HG02571 (cell line): ENCODE results near the gene PTPN6.
A peak's percentile ranks its signal among the peaks of the same experiment; 100 is the strongest.
"Not testable (repeated sequence)": the region's sequence is repeated elsewhere in the genome, so short reads cannot be mapped to it uniquely, and the experiment has no call there.

ENCODE experiments used
- ATAC-seq: cut with Tn5 transposase; IDR thresholded peaks from one replicate; pipeline ENCODE4 v1.9.1; 2021; ENCODE audit warnings: mild to moderate bottlenecking, moderate library complexity; ENCODE audit not compliant: unreplicated experiment

The PTPN6 gene

DNA sequence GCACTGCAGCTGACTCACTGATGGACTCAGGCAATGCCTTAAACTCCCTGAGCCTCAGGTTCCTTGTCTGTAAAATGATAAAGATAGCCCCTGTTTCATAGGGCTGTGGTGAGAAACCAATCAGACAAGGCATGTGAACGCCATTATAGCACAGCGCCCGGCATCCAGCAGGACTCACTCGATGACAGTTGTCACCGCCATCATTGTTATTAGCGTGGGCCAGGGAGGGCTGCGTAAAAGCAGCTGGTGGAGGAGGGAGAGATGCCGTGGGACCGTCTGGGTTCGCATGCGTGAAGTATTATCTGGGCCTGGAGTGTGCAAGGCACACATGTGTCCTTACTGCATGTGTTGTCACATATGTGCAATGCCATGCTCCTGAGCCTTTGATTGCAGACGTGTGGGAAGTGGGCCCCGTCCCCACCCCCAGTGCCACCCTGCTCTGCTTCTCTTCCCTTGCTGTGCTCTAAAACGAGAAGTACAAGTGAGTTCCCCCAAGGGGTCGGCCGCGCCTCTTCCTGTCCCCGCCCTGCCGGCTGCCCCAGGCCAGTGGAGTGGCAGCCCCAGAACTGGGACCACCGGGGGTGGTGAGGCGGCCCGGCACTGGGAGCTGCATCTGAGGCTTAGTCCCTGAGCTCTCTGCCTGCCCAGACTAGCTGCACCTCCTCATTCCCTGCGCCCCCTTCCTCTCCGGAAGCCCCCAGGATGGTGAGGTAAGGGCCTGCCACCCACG is at the start of gene PTPN6:
Gene PTPN6, plus strand, starts transcription at position 546 of the 730 bp plus-strand sequence. Its CDS starts 157 bp downstream, at position 703.
- ATAC-seq: no peak

DNA sequence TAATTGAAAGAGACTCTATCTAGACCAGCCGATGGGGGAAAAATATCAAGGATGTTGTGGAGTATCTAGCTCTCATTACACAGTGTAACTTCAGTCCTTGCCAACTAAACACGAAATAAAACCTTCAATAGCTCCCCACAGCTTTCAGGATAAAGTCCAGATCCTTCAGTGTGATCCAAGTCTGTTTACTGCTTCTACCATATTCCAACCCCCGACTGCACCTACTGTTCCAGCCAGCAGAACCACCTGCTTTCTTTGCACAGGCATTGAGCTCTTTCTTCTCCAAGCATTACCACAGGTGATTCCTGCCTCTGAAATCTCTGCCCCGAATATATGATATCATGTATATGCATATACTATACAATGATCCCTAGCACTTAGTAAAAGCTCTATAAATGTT is 48.7 kb upstream of the PTPN6 start:
- no peak for ATAC-seq

DNA sequence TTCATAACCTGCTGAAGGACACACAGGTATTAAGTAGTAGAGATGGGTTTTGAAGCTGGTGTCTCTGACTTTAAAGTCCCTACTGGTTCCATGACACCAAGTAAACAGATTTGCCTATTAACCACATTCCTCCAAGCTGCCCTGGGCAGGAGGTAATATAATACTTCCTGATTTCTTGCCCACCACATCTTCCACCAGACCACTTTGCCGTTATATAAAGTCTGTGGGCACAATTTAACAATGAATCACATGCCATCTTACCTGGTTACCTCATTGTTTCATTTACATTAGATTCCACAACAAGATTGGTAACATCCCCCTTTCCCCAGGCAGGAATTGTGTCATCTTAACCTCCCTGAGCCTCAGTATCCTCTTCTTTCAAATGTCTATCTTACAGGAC is 47.4 kb upstream of the PTPN6 start:
- ATAC-seq: no peak

DNA sequence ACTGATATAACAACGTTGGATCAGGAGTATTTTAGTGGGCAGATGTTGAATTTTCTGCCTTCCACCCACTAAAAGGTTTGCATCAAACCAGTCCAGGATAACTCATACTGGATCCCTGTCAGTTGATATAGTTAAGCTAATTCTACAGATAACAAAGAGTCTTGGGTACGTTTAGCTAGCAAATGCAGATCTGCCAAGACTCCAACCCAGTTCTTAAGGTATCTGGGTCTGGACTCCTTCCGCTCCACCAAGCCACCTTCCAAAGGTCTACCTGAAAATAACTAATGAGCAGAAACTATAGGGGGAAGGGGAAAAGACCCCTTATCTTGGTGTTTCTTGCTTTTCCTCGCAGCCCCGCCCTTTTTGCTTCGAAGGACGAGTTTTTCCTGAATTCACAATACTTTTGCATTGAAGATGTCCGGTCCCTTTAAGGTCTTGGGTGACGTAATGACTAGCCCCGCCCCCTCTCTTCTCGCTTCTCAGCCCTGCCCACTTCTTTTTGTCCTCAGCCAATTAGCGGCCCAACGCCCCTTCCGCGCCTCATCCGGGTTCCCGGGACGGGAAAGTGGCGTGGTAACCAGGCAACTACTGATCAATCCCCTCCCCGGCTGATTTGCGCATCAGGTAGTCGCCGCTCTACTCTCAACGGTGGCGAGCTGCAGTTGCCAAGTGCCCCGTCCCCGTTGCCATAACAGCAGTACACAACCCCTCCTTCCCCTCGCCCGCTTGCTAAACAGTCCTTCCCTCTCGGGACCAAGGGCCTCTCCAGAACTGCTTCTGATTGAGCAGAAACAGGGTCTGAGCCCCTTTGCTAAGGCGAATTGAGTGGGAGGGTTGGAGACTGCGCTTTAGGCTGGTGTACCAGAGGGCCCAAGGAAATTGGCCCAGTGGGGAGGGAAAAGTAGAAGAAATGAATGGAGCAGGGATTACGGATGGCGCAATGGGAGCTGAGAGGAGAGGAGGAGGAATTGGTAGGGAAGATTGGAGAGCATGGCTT is 46.6 kb upstream of the PTPN6 start, which contains the start of gene LRRC23:
Gene LRRC23, plus strand, starts transcription at position 543 of the 997 bp plus-strand sequence. CDS start 812 bp downstream, outside the sequence.
- ATAC-seq: peak; percentile 93

DNA sequence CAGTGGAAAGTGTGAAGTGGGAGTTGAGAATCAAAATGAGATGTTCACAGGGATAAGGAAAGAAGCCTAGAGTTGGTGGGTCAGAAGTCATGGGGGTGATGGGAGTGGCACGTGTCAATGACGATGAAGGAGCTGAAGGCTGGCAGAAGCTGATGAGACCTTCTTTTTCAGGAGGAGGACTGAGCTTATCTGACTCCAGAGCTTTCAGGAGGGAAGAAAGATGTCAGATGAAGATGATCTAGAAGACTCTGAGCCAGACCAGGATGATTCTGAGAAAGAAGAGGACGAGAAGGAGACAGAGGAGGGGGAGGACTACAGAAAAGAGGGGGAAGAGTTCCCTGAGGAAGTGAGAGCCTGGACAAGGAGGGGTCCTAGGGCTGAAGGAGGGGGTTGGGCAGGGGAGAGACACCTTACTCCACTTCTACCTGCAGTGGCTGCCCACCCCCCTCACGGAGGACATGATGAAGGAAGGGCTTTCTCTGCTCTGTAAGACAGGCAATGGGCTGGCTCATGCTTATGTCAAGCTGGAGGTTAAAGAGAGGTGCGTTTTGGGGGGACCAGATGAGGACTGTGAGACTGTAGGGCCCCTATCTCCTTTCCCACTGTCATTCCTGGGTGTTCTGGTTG is 45.6 kb upstream of the PTPN6 start:
- no peak for ATAC-seq

DNA sequence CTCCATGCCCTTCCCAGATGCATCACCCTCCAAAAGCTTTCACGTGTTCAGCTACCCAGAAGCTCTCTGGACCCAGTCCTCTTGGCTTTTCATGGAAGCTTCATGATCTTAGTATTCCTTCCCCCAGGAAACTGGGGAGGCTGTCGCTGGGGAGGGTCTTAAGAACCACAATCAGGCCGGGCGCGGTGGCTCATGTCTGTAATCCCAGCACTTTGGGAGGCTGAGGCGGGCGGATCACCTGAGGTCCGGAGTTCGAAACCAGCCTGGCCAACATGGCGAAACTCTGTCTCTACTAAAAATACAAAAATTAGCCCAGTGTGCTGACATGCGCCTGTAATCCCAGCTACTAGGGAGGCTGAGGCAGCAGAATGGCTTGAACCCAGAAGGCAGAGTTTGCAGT is 43.0 kb upstream of the PTPN6 start:
- not testable (repeated sequence) for ATAC-seq

DNA sequence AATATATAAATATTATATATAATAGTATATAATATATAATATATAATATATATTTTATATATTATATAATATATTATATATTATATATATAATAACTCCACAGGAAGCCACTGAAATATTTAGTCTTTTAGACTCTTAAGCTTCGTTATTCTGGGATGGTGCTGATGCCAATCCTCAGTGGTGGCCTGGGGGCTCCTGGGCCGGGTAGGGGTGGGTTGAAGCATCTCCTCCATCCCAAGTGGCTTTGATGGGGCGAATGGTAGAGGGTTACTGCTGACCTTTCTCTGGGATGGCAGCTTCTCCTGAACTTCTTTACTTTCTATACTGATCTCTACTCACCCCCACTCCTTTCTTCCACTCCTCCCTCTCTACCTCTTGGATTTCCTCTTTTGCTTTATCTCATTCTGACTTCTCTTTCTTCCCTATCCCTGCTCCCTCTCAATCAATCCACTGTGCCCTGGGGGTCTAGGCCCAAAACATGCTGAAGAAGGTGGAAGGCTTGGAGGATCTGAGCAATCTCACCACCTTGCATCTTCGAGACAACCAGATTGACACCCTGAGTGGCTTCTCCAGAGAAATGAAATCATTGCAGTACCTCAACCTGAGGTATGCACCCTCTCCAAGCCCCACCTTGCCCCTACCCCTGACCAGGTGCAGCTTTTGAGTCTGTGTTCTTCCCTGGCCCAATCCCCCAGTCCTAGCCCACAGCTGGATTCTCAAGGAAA is 41.6 kb upstream of the PTPN6 start:
- no peak for ATAC-seq

DNA sequence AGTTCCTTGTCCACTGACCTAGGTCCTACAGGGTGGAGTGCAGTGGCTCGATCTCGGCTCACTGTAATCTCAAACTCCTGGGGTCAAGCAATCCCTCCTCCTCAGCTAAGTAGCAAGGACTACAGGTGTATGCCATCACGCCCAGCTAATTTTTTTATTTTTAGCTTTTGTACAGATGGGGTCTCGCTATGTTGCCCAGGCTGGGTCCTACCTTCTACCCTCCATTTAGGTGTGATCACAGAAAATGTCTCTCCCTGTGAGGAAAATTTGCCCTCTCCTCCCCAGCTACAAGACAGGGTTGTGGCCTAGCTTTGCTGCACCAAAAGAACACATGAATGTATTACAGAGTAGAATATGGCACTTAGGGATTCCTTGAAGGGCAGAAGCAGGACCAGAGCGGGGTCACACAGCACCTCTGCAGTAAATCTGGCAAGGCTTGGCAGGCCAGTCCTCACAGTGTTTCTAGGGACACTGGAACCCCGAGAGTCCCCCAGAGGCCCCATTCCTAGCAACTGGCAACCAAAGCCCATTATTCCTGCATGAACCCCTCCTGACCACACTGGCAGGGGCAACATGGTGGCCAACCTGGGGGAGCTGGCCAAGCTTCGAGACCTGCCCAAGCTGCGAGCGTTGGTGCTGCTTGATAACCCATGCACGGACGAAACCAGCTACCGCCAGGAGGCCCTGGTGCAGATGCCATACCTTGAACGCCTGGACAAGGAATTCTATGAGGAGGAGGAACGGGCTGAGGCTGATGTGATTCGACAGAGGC is 38.8 kb upstream of the PTPN6 start:
- ATAC-seq: no peak

DNA sequence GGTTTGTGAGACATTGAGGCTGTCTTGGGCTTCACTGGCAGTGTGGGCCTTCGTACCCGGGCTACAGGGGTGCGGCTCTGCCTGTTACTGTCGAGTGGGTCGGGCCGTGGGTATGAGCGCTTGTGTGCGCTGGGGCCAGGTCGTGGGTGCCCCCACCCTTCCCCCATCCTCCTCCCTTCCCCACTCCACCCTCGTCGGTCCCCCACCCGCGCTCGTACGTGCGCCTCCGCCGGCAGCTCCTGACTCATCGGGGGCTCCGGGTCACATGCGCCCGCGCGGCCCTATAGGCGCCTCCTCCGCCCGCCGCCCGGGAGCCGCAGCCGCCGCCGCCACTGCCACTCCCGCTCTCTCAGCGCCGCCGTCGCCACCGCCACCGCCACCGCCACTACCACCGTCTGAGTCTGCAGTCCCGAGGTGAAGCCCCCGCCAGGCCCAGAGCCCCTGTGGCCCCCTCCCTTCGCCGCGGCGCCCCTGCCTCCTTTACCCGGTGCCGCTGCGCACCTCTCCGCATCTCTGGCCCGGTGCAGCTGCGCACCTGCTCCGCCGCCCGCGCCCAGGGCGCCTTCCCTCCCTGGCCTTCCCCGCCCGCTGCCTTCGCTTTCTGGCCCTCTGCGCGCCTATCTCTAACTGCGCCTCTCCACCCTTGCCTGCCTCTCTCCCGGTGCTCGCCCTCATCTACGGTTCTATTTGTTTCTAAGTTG is 36.8 kb upstream of the PTPN6 start, which contains the start of gene ENO2:
Gene ENO2, plus strand, starts transcription at position 335 of the 701 bp plus-strand sequence. CDS start 1,253 bp downstream, outside the sequence.
- peak; percentile 66 for ATAC-seq

DNA sequence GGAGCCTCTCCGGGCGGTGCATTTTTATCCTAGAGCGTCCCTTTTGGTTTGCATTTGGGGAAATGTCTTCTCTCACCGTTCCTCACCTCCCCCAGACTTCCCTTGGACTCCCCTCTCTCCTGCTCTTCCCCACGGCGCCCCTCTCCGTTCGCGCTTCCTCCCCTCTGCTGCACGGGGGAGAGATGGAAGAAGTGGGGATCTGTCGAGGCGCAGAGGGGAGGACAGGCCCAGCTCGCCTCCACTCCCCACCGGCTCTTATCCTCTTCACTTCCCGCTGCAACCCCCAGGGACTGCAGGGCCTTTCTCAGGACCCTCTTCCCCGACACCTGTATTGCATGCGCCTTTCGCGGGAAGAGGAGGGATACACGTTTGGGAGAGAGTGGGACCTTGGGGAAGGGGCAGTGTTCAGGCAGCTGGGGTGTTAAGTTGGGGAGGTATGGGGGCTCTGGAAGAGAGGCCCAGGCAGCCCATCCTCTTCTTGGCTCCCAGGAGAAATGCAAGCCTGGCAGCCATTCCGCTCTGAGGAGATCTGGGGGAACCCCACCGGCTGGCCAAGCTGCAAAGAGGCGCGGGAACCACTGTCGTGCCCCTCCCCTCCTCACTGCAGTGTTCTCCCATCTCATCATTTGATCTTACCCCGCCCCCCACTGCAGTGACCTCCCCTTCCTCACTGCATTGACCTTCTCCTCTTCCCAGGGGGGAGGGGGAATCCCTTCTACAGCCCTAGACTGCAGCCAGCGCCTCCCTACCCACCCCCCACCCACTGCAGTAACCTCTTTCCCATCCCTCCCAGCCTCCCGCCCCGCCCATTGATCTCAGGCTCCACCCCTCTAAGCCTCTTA is 36.0 kb upstream of the PTPN6 start:
- ATAC-seq: peak; percentile 10

DNA sequence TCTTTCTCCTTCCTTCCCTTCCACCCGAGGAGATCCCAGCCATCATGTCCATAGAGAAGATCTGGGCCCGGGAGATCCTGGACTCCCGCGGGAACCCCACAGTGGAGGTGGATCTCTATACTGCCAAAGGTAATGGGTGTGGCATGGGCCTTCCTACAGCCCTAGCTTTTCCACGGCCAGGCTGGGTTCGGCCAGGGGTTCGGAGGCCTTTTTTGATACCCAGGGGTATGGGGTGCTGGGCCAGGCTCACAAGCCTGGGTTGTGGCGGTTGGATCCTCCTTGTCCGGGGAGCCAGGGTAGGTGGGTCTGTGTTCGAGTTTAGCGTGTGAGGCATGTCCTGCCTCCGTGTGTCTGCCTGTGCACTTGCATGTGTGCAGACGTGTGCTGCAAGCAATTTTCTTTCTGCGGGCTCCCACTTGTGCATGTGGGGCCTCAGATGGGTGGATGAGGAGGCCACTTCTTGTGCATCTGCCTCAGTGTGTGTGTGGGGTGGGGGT is 35.3 kb upstream of the PTPN6 start:
- no peak for ATAC-seq

DNA sequence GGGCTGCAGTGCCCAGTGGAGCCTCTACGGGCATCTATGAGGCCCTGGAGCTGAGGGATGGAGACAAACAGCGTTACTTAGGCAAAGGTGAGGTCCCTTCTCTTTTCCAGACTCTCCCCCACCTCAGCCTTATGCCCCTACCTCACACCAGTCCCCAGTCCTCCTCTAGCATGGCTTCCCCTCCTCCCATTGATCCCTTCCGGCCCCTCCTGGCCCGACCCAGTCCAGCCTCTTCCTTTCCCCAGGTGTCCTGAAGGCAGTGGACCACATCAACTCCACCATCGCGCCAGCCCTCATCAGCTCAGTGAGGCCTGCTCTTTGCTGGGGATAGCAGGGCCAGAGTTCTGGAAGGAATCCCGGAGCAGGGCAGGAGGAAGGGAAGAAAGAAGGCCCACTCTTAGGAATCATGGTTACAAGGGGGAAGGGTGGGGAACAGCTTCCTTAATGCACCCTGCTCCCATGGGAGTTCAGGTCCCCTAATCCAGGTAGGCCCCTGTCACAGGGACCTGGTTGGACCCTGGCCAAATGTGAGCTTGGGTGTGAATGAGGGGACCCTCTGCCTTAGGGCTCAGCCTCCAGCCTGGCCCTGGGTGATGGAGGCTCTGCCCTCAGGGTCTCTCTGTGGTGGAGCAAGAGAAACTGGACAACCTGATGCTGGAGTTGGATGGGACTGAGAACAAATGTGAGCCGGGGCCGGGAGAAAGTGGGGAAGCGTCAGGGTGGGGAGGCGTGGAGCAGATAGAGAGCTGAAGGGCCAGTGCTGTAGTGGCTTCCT is 34.5 kb upstream of the PTPN6 start:
- no peak for ATAC-seq

DNA sequence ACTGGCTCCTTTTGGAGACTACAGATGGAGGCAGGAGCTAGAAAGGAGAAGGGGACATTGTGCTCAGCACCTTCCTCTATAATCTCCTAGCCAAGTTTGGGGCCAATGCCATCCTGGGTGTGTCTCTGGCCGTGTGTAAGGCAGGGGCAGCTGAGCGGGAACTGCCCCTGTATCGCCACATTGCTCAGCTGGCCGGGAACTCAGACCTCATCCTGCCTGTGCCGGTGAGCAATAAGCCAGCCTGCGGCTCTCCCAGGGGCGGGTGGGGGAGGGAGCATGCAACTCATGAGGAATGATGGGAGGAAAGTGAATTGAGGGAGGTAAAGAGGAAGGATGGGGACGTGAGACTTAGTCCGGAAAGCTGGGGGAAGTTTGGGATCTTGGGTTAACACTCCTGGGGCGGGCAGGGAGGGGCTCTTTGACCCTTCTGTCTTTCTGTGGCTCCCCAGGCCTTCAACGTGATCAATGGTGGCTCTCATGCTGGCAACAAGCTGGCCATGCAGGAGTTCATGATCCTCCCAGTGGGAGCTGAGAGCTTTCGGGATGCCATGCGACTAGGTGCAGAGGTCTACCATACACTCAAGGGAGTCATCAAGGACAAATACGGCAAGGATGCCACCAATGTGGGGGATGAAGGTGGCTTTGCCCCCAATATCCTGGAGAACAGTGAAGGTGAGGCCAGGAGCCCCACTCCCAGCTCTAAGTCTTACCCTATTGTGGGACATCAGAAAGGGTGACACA is 33.5 kb upstream of the PTPN6 start:
- ATAC-seq: no peak

DNA sequence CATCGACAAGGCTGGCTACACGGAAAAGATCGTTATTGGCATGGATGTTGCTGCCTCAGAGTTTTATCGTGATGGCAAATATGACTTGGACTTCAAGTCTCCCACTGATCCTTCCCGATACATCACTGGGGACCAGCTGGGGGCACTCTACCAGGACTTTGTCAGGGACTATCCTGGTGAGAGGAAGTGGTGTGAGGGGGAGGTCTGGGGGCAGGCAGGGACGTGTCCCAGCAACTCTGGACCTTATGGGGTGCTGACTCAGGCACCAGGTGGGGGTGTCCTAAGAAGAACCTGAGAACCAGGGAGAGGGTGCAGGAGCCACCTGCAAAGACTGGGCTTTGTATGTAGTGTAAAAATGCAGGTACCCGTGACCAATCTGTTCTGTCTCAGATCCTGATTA is 31.6 kb upstream of the PTPN6 start:
- ATAC-seq: no peak

DNA sequence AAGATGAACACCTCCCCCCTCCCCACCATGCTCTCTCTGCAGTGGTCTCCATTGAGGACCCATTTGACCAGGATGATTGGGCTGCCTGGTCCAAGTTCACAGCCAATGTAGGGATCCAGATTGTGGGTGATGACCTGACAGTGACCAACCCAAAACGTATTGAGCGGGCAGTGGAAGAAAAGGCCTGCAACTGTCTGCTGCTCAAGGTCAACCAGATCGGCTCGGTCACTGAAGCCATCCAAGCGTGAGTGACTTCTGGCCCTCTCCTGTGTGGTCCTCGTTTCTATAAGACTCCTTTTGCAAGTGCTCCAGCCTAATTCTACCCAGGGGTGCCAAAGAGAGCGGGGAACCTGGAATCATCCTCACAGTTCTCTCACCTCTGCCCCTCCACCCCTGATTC is 29.6 kb upstream of the PTPN6 start:
- ATAC-seq: no peak
